Caki2 (cell line): ENCODE measurements around the gene CLDND1. TPM values are rescaled to one million over a fixed set of nuclear protein-coding genes. Genes with fewer than 3 reads are reported as not detected.

Source experiments
- DNase-seq: peaks from one replicate; pipeline ENCODE4 v3.0.0-alpha.2; 2015; ENCODE audit warnings: low read depth
- in situ Hi-C: cut with HindIII; loops from 2 replicates; pipeline ENCODE4 v1.10.0; 2016; ENCODE audit warnings: low sequenced_read_pairs, low pct_unique_long_range_greater_than_20kb, mixed read lengths
- total RNA-seq: library from RNA; depleted of rRNA; stranded (reverse); fragments of >200 nt; shearing (Covaris generic); gene quantifications from 2 replicates; pipeline ENCODE4 v1.2.3, GENCODE V29; 2014; ENCODE audit warnings: low replicate concordance

CLDND1 gene
- total RNA-seq, 1 experiment from 2014 or later = 44.4 TPM

GRCh38 chr3:98553021-98553563 lies 30.4 kb upstream of the CLDND1 start:
- DNase-seq = no peak
- in situ Hi-C loops = no loop called here

- in situ Hi-C loops = no loop called here
- no peak for DNase-seq
These were observed 29.7 kb upstream of the CLDND1 start for GRCh38 chr3:98552232-98553020.

- DNase-seq = no peak
- in situ Hi-C loops = no loop called here
These were observed 29.1 kb upstream of the CLDND1 start for GRCh38 chr3:98551754-98552153.

- in situ Hi-C loops = no loop called here
- DNase-seq = no peak
These were observed 28.5 kb upstream of the CLDND1 start for GRCh38 chr3:98551236-98551635.

- in situ Hi-C loops = no loop called here
- no peak for DNase-seq
These were observed 28.1 kb upstream of the CLDND1 start for GRCh38 chr3:98550833-98551232.

- no peak for DNase-seq
- in situ Hi-C loops = no loop called here
These were observed 25.8 kb upstream of the CLDND1 start for GRCh38 chr3:98548544-98548943.

- in situ Hi-C loops = no loop called here
- DNase-seq = no peak
These were observed 23.2 kb upstream of the CLDND1 start for GRCh38 chr3:98545940-98546339.

- in situ Hi-C loops = no loop called here
- no peak for DNase-seq
These were observed 19.9 kb upstream of the CLDND1 start for GRCh38 chr3:98542623-98543022.

- in situ Hi-C loops = no loop called here
- no peak for DNase-seq
These were observed 19.0 kb upstream of the CLDND1 start for GRCh38 chr3:98541695-98542094.

- DNase-seq = no peak
- in situ Hi-C loops = no loop called here
These were observed 17.6 kb upstream of the CLDND1 start for GRCh38 chr3:98540346-98540745.

GRCh38 chr3:98536456-98537017 lies 13.8 kb upstream of the CLDND1 start:
- peak; percentile 16 for DNase-seq
- in situ Hi-C loops = no loop called here

GRCh38 chr3:98534734-98535133 lies 12.0 kb upstream of the CLDND1 start:
- DNase-seq = no peak
- in situ Hi-C loops = no loop called here

- no peak for DNase-seq
- in situ Hi-C loops = no loop called here
These were observed 11.5 kb upstream of the CLDND1 start for GRCh38 chr3:98534168-98534567.

- no peak for DNase-seq
- in situ Hi-C loops = no loop called here
These were observed 10.2 kb upstream of the CLDND1 start for GRCh38 chr3:98532709-98533571.

- DNase-seq = no peak
These were observed 9.6 kb upstream of the CLDND1 start for GRCh38 chr3:98532275-98532637.

GRCh38 chr3:98531622-98532274 lies 9.0 kb upstream of the CLDND1 start, which contains the start of gene GPR15:
Gene GPR15 (plus strand): TSS chr3:98531978. CDS start chr3:98532034, 56 bp downstream.
- in situ Hi-C loops = no loop called here

More at GRCh38 chr3:98532275-98532637, 9.6 kb upstream of the CLDND1 start:
- in situ Hi-C loops = no loop called here

GRCh38 chr3:98530676-98531075 lies 8.0 kb upstream of the CLDND1 start:
- in situ Hi-C loops = no loop called here

More at GRCh38 chr3:98531622-98532274, 9.0 kb upstream of the CLDND1 start, which contains the start of gene GPR15:
- no peak for DNase-seq

GRCh38 chr3:98529856-98530459 lies 7.3 kb upstream of the CLDND1 start:
- DNase-seq = no peak
- in situ Hi-C loops = no loop called here

More at GRCh38 chr3:98530676-98531075, 8.0 kb upstream of the CLDND1 start:
- no peak for DNase-seq
